Lung (tissue), 12 donors: ENCODE results near the gene CEP104. TPM values are rescaled to one million over a fixed set of nuclear protein-coding genes. Genes with fewer than 3 reads are reported as not detected.

Source experiments
- ATAC-seq: fragments of 200-7000 bp; cut with Tn5 transposase; one replicate; pipeline ENCODE4 v1.9.1; 2020; ENCODE audit warnings: moderate number of reproducible peaks; ENCODE audit not compliant: insufficient read depth, low FRiP score
- DNase-seq, 3 donors: peaks; one replicate each; pipeline ENCODE4 v3.0.0-alpha.2; 2013 to 2017
- H3K27ac ChIP-seq, 2 donors: one replicate each; pipeline ENCODE4 v1.5.1; 2013; ENCODE audit warnings: mild to moderate bottlenecking in 2 of 2, moderate library complexity in 2 of 2, control low read depth in 1 of 2, inconsistent platforms in 1 of 2, low read depth in 1 of 2, low read length in 1 of 2
- H3K27me3 ChIP-seq, 3 donors: one replicate each; pipeline ENCODE4 v1.5.1; 2013; ENCODE audit warnings: low read length in 2 of 3; ENCODE audit not compliant: control insufficient read depth in 3 of 3, insufficient read depth in 3 of 3
- H3K36me3 ChIP-seq, 4 donors: one replicate each; pipeline ENCODE4 v1.5.1; 2013; ENCODE audit warnings: low read length in 4 of 4, mild to moderate bottlenecking in 1 of 4, moderate library complexity in 1 of 4; ENCODE audit not compliant: control insufficient read depth in 4 of 4, insufficient read depth in 4 of 4
- H3K4me1 ChIP-seq, 5 donors: one replicate each; pipeline ENCODE4 v1.5.1; 2013; ENCODE audit warnings: low read length in 5 of 5, mild to moderate bottlenecking in 2 of 5, moderate library complexity in 1 of 5; ENCODE audit not compliant: control insufficient read depth in 5 of 5, insufficient read depth in 5 of 5
- H3K4me3 ChIP-seq: one replicate; pipeline ENCODE4 v1.5.1; 2013; ENCODE audit warnings: mild to moderate bottlenecking, control low read depth, moderate library complexity
- H3K9ac ChIP-seq, 2 donors: one replicate each; pipeline ENCODE4 v1.5.1; 2013; ENCODE audit warnings: low read length in 2 of 2, control low read depth in 1 of 2; ENCODE audit not compliant: insufficient read depth in 1 of 2
- H3K9me3 ChIP-seq, 4 donors: one replicate each; pipeline ENCODE4 v1.5.1; 2013; ENCODE audit warnings: low read length in 3 of 4, mild to moderate bottlenecking in 1 of 4, moderate library complexity in 1 of 4; ENCODE audit not compliant: control insufficient read depth in 4 of 4, insufficient read depth in 3 of 4
- WGBS, 2 donors: extraction: QIAGEN DNeasy Blood & Tissue Kit; methylation state at CpG; one replicate each; pipeline ENCODE4 v1.1.7; 2013; 5-methylcytosine and 5-hydroxymethylcytosine counted together
- polyA plus RNA-seq, 2 donors: library from polyadenylated mRNA; stranded (reverse); fragments of 200-250 nt; gene quantifications; one replicate each; pipeline ENCODE4 v1.2.1, GENCODE V29; 2013
- total RNA-seq, 2 donors: library from RNA; depleted of rRNA in 1 of 2; stranded (reverse); fragments of >200 nt in 1 of 2; gene quantifications; one replicate each; pipeline ENCODE4 v1.2.1, GENCODE V29; 2014 to 2021
- TF ChIP-seq, protein P1 (sequence below): IDR thresholded peaks from 2 replicates; pipeline ENCODE4 v1.5.1; 2012; ENCODE audit warnings: mild to moderate bottlenecking; ENCODE audit errors: control extremely low read depth, extremely low read depth
- donor health status: control.
- donor health status: control.
- donor health status: Bipolar disorder and iron deficiency.
- donor health status: healthy.
- donor health status: DM: yes; HTN: yes; CAD: no.

The CEP104 gene
- total and polyA plus RNA-seq, 4 donors, result 8.9 to 56.5 (median 25.5) TPM

GRCh38 chr1:3774946-3775489 is 82.0 kb downstream of the CEP104 start:
- no peak overlapping the region for H3K9ac ChIP-seq
- peaks cover 0 to 36% (median 15%) of the 10 kb centered on the region in 5 donors for H3K4me1 ChIP-seq
- no peak overlapping the region for H3K4me3 ChIP-seq
- no peaks in the 10 kb centered on the region for H3K9me3 ChIP-seq
- H3K27me3 ChIP-seq, result no peaks in the 10 kb centered on the region
- no peak overlapping the region for H3K27ac ChIP-seq
- TF ChIP-seq, protein P1, sequence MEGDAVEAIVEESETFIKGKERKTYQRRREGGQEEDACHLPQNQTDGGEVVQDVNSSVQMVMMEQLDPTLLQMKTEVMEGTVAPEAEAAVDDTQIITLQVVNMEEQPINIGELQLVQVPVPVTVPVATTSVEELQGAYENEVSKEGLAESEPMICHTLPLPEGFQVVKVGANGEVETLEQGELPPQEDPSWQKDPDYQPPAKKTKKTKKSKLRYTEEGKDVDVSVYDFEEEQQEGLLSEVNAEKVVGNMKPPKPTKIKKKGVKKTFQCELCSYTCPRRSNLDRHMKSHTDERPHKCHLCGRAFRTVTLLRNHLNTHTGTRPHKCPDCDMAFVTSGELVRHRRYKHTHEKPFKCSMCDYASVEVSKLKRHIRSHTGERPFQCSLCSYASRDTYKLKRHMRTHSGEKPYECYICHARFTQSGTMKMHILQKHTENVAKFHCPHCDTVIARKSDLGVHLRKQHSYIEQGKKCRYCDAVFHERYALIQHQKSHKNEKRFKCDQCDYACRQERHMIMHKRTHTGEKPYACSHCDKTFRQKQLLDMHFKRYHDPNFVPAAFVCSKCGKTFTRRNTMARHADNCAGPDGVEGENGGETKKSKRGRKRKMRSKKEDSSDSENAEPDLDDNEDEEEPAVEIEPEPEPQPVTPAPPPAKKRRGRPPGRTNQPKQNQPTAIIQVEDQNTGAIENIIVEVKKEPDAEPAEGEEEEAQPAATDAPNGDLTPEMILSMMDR, result no peak
- 51 to 56% methylated on average over 17 of the region's 17 CpGs for WGBS, 2 donors
- H3K36me3 ChIP-seq, result peaks cover 2 to 13% (median 6%) of the 10 kb centered on the region in 4 donors
- DNase-seq (no peak), ATAC-seq (no peak)

DNA sequence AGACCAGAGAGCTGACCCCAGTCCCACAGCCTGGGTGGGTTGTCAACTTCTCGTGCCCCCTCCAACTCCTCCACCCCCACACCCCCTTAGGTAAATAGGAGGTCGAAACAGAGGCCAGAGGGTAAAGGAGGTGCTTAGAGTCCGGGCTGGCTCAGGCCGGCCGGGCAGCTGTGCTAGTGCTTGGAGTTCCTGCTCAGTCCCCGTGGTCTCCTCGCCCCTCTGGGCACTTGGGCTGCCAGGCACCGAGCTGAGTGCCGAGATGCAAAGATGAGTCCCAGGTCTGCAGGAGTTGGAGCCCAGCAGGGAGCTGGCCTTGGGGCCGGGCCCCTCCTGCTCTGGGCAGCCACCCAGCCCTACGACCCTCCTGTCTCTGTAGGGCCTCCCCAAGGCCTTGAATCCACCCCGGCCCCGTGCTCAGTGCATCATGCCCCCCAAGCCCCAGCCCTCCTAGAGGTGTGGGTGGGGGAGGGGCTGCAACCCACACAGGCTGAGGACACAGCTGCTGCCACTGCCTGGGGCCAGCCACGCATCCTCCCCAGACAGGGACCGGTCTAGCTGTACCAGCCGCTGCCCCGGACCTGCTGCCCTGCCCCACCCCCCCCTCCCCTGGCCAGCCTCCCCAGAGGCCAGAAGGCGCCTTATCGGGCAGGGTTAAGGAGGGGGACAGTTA is 82.6 kb downstream of the CEP104 start:
- H3K27me3 ChIP-seq, result no peaks in the 10 kb centered on the region
- no peak overlapping the region for H3K4me3 ChIP-seq
- no peak for ATAC-seq
- no peak for DNase-seq
- peaks cover 0 to 9% (median 3%) of the 10 kb centered on the region in 4 donors for H3K36me3 ChIP-seq
- H3K9ac ChIP-seq, result no peak overlapping the region
- H3K4me1 ChIP-seq, result peaks cover 0 to 36% (median 15%) of the 10 kb centered on the region in 5 donors
- H3K9me3 ChIP-seq, result no peaks in the 10 kb centered on the region
- 75 to 89% methylated on average over 16 to 19 of the region's 19 CpGs for WGBS, 2 donors
- no peak overlapping the region for H3K27ac ChIP-seq
- TF ChIP-seq, protein P1, result no peak

- no peak overlapping the region for H3K4me3 ChIP-seq
- H3K4me1 ChIP-seq, result peaks cover 0 to 36% (median 15%) of the 10 kb centered on the region in 5 donors
- DNase-seq (no peak), ATAC-seq (no peak)
- no peak overlapping the region for H3K9ac ChIP-seq
- WGBS, 2 donors, result 73 to 85% methylated on average over 16 of the region's 16 CpGs
- peaks cover 0 to 4% (median 3%) of the 10 kb centered on the region in 4 donors for H3K36me3 ChIP-seq
- TF ChIP-seq, protein P1, result no peak
- H3K9me3 ChIP-seq, result no peaks in the 10 kb centered on the region
- H3K27ac ChIP-seq, result no peak overlapping the region
- H3K27me3 ChIP-seq, result no peaks in the 10 kb centered on the region
Measured at GRCh38 chr1:3773572-3774275, 83.3 kb downstream of the CEP104 start.
